Body of pancreas (tissue), 4 donors: ENCODE measurements around the gene RAET1L. TPM values are rescaled to one million over a fixed set of nuclear protein-coding genes. Genes with fewer than 3 reads are reported as not detected.
"Not testable (repeated sequence)": the region's sequence is repeated elsewhere in the genome, so short reads cannot be mapped to it uniquely, and the experiment has no call there.

Source experiments
- ATAC-seq: fragments of 150-250 bp; one replicate; pipeline ENCODE4 v1.9.1; 2016
- DNase-seq, 4 donors: peaks; one replicate each; pipeline ENCODE4 v3.0.0-alpha.2; 2019
- H3K27ac ChIP-seq, 4 donors: fragments of 200-600 bp; sonication (generic); 1 replicate in 3 of 4; 2 replicates in 1 of 4; pipeline versions ENCODE4 v1.5.1 to v1.6.1; 2016 to 2019; ENCODE audit warnings: mild to moderate bottlenecking in 1 of 4, mixed read lengths in 1 of 4, moderate library complexity in 1 of 4
- H3K27me3 ChIP-seq, 2 donors: fragments of 200-600 bp; sonication (generic); one replicate each; pipeline ENCODE4 v1.6.0; 2016; ENCODE audit warnings: mild to moderate bottlenecking in 1 of 2
- H3K36me3 ChIP-seq, 2 donors: fragments of 200-600 bp; sonication (generic); replicated peaks in 1 of 2; 2 replicates each; pipeline ENCODE4 v1.5.1; 2016; ENCODE audit warnings: low read depth in 2 of 2; ENCODE audit not compliant: insufficient read depth in 1 of 2
- H3K4me1 ChIP-seq: fragments of 200-600 bp; sonication (generic); one replicate; pipeline ENCODE4 v1.6.0; 2016
- H3K4me3 ChIP-seq, 2 donors: fragments of 200-600 bp; sonication (generic); 1 replicate in 1 of 2; 2 replicates in 1 of 2; pipeline ENCODE4 v1.5.1; 2016 to 2019
- H3K9me3 ChIP-seq, 3 donors: fragments of 200-600 bp; sonication (generic); 1 replicate in 2 of 3; 2 replicates in 1 of 3; pipeline ENCODE4 v1.5.1; 2016
- POLR2A ChIP-seq, 3 donors: fragments of 450-650 bp; IDR thresholded peaks; one replicate each; pipeline ENCODE4 v1.6.1; 2016; ENCODE audit warnings: antibody characterized with exemption in 3 of 3, mild to moderate bottlenecking in 2 of 3
- WGBS, 2 donors: methylation state at CpG; one replicate each; pipeline ENCODE4 v1.1.5; 2017; 5-methylcytosine and 5-hydroxymethylcytosine counted together
- intact Hi-C: fragments of 100-400 bp; cut with DNase I; formaldehyde crosslinking; loops from one replicate; pipeline ENCODE4 v1.15.1; 2023
- total RNA-seq, 2 donors: library from RNA; depleted of rRNA; stranded (reverse); fragments of >200 nt; gene quantifications; one replicate each; pipeline ENCODE4 v1.1.0, GENCODE V29; 2016
- TF ChIP-seq, protein P1 (sequence below), 7 experiments: fragments of 450-650 bp in 4 of 7; fragments of 200-600 bp in 3 of 7; sonication (generic) in 3 of 7; IDR thresholded peaks; one replicate each; pipeline ENCODE4 v1.5.1; 2016 to 2019; ENCODE audit warnings: antibody characterized with exemption in 7 of 7

RAET1L gene
- total RNA-seq, 2 donors from 2014 or later: not detected

DNA sequence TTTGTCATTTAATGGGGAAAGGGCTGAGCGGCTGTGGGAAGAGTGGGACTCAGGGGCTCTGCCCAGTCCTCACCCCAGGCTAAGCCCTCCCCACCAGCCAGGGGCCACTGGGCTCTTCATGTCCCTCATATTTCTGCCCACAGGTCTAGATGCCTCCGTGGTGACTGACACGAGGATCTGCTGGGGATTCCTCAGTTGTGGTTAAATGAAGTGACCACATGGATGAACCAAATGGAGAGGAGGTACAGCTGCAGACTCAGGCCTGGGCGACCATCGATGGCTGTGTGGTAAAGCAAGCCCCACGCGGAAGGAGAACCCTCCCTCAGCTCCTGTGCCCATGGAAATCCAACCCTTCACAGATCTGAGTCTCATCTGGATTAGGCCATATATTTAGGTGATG is 29.4 kb downstream of the RAET1L start:
- Histone ChIP-seq H3K27me3 (peaks cover 0 to 18% of the 10 kb centered on the region in 2 donors), H3K36me3 (no peaks in the 10 kb centered on the region), H3K27ac (no peak overlapping the region), H3K4me1 (peaks cover 7% of the 10 kb centered on the region), H3K4me3 (no peak overlapping the region), H3K9me3 (no peaks in the 10 kb centered on the region)
- ATAC-seq (no peak), DNase-seq (no peak)
- intact Hi-C loops: no loop called here
- TF ChIP-seq, protein P1, sequence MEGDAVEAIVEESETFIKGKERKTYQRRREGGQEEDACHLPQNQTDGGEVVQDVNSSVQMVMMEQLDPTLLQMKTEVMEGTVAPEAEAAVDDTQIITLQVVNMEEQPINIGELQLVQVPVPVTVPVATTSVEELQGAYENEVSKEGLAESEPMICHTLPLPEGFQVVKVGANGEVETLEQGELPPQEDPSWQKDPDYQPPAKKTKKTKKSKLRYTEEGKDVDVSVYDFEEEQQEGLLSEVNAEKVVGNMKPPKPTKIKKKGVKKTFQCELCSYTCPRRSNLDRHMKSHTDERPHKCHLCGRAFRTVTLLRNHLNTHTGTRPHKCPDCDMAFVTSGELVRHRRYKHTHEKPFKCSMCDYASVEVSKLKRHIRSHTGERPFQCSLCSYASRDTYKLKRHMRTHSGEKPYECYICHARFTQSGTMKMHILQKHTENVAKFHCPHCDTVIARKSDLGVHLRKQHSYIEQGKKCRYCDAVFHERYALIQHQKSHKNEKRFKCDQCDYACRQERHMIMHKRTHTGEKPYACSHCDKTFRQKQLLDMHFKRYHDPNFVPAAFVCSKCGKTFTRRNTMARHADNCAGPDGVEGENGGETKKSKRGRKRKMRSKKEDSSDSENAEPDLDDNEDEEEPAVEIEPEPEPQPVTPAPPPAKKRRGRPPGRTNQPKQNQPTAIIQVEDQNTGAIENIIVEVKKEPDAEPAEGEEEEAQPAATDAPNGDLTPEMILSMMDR (IDR thresholded peaks at IDR 0.05): no peak
- TF ChIP-seq POLR2A (IDR thresholded peaks at IDR 0.05): no peak
- 80 to 88% methylated on average over 5 to 7 of the region's 7 CpGs for WGBS, 2 donors

GRCh38 chr6:149995235-149995750 is 30.0 kb downstream of the RAET1L start:
- H3K4me3 ChIP-seq: no peak overlapping the region
- DNase-seq: no peak
- WGBS, 2 donors: 67 to 72% methylated on average over 1 to 6 of the region's 6 CpGs
- ATAC-seq: no peak
- H3K27me3 ChIP-seq: peaks cover 0 to 25% of the 10 kb centered on the region in 2 donors
- peaks cover 13% of the 10 kb centered on the region for H3K4me1 ChIP-seq
- TF ChIP-seq, protein P1 (IDR thresholded peaks at IDR 0.05): no peak
- TF ChIP-seq POLR2A (IDR thresholded peaks at IDR 0.05): no peak
- no peaks in the 10 kb centered on the region for H3K9me3 ChIP-seq
- no peak overlapping the region for H3K27ac ChIP-seq
- intact Hi-C loops: no loop called here
- H3K36me3 ChIP-seq: no peaks in the 10 kb centered on the region

DNA sequence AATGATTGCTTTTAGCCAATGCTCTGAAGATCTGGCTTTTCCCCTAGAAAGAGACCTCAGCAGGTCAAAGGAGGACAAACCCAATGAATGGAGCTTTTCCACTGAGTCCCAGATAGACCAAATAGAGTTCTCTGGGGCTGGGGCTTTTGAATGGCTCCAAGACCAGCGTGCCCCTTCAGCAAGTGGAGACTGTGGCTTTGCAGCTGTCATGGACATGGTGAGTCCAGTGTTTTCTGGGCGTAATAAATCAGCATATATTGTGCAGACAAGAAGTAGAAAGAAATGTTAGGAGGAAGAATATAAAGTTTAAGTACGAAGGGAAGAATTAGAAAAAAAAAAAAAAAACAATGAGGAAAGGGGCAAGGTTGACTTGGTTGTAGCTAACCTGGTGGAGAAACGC is 33.5 kb downstream of the RAET1L start:
- intact Hi-C loops: no loop called here
- no peak for DNase-seq
- 48 to 57% methylated on average over 4 of the region's 4 CpGs for WGBS, 2 donors
- Histone ChIP-seq H3K27me3 (peaks cover 0 to 39% of the 10 kb centered on the region in 2 donors), H3K36me3 (no peaks in the 10 kb centered on the region), H3K4me3 (no peak overlapping the region), H3K27ac (no peak overlapping the region), H3K9me3 (no peaks in the 10 kb centered on the region), H3K4me1 (peaks cover 28% of the 10 kb centered on the region)
- TF ChIP-seq, protein P1 (IDR thresholded peaks at IDR 0.05): no peak
- no peak for TF ChIP-seq POLR2A (IDR thresholded peaks at IDR 0.05)
- ATAC-seq: no peak

DNA sequence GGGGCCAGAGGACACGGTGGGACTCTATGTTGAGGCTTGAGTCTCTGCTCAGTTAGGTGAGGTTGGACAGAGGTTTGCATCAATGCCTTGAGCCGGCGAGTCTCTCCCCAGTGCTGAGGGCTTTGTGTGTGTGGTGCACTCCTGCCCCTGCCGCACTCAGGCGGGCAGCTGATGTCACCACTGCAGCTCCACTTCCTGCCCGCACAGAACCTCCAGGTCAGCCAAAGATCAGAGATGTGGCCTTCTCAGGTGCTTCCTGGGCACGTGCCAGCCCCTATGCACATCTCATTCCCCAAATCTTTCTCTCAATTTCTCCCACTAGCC is 33.9 kb downstream of the RAET1L start:
- H3K9me3 ChIP-seq, H3K4me3 ChIP-seq, H3K27ac ChIP-seq, intact Hi-C loops, ATAC-seq, DNase-seq, H3K36me3 ChIP-seq: not testable (repeated sequence)
- 7% methylated on average over 7 of the region's 7 CpGs for WGBS, 2 donors
- Histone ChIP-seq H3K4me1 (peaks cover 28% of the 10 kb centered on the region), H3K27me3 (peaks cover 0 to 43% of the 10 kb centered on the region in 2 donors)

DNA sequence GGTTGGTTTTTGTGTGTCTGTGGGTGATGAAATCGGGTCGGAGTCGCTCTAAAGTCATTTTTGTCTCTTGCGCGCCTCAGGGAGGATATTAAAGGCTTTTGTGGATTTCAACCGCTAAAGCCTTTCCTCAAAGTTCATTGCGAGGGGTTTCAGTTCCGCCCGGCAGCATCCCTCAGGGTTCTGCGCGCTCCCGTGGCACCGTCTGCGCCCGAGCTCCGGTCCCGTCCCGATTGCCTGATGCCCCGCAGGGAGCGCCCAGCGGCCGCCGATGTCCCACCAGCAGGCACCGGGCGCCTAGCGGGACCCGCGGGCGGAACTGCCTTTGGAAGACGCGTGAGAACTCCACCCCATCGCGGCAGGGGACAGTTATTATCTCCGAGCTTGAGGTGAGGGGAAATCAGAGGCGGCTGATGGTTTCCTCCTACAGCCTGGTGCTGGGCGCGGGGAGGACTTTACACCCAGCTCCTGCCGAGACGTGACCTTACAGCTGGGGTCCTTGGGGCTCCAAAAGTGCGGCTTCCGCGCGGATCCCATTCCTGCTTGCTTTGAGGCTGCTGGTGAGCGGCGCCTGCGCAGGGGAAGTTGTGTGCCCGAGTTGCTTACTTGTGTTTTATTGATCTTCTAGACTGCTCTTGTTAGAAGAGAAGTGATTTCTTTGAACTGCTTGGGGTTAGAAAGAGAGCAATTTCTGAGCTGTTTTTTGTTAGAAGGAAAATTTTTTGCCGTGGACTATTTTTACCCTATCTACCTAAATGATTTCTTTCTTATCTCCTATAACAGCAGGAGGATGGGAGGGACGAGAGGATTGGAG is 34.5 kb downstream of the RAET1L start:
- Histone ChIP-seq H3K4me1 (peaks cover 28% of the 10 kb centered on the region), H3K36me3 (no peaks in the 10 kb centered on the region), H3K27ac (no peak overlapping the region), H3K4me3 (no peak overlapping the region), H3K27me3 (peaks cover 0 to 47% of the 10 kb centered on the region in 2 donors), H3K9me3 (no peaks in the 10 kb centered on the region)
- DNase-seq: peak in 1 of 4 donors; percentile 43
- intact Hi-C loops: no loop called here
- TF ChIP-seq, protein P1 (IDR thresholded peaks at IDR 0.05): no peak
- TF ChIP-seq POLR2A (IDR thresholded peaks at IDR 0.05): no peak
- ATAC-seq: peak; percentile 19
- 1% methylated on average over 23 to 49 of the region's 49 CpGs for WGBS, 2 donors
